Measurements from ENCODE around the gene BABAM2. TPM values are rescaled to one million over a fixed set of nuclear protein-coding genes. Genes with fewer than 3 reads are reported as not detected.
"Not testable (repeated sequence)": the region's sequence is repeated elsewhere in the genome, so short reads cannot be mapped to it uniquely, and the experiment has no call there.

BABAM2 gene
- total RNA-seq, 1 donor: 38.4 TPM

DNA sequence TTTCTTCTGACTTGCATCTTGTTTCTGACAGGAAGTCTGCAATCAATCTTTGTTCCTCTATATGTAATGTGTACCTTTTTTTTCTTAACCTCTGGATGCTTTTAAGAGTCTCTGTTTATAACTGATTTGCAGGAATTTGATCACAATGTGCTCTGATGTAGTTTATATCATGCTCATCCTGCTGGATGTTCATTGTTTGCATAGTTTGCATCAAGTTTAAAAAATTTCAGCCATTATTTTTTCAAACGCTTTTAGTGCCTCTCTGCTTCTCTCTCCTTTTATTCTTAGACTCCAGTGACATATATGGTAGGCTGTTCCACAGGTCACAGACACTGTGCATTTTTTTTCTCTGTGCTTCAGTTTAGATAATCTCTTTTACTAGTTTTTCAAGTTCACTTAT lies 24.3 kb upstream of the BABAM2 start:
- no peaks in the 10 kb centered on the region for H3K27me3 ChIP-seq (ENCODE audit: insufficient read depth, low read length)

DNA sequence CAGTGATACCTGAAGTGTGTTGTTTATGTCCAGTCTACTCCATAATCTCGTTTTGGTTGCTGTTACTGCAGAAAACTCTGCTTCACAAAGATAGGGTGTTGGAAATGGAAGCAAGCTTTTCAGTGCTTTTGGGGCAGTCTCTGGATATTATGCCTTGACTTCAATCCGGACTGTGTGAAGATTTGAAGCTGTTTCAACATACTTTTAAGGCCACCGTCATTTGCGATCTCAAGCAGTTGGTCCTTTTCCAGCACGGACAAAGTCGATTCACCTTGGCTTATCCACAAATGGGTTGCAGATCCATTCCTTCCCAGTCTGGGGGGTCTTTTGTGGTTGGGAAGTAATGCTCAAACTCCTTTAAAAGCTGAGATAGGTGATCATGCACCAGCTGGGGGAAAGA lies 20.8 kb upstream of the BABAM2 start:
- Histone ChIP-seq H3K27me3 (ENCODE audit: insufficient read depth, low read length) (no peaks in the 10 kb centered on the region), H3K4me1 (ENCODE audit: insufficient read depth, low read length) (no peaks in the 10 kb centered on the region), H3K9me3 (ENCODE audit: low read depth, low read length) (no peaks in the 10 kb centered on the region), H3K4me3 (ENCODE audit: low read length) (no peak overlapping the region)

More for the DNA sequence above, 24.3 kb upstream of the BABAM2 start:
- no peaks in the 10 kb centered on the region for H3K4me1 ChIP-seq (ENCODE audit: insufficient read depth, low read length)
- no peaks in the 10 kb centered on the region for H3K9me3 ChIP-seq (ENCODE audit: low read depth, low read length)
- H3K4me3 ChIP-seq (ENCODE audit: low read length): no peak overlapping the region

GRCh38 chr2:27870724-27871123 lies 19.8 kb upstream of the BABAM2 start:
- Histone ChIP-seq H3K27me3 (ENCODE audit: insufficient read depth, low read length) (no peaks in the 10 kb centered on the region), H3K4me1 (ENCODE audit: insufficient read depth, low read length) (no peaks in the 10 kb centered on the region), H3K9me3 (ENCODE audit: low read depth, low read length) (no peaks in the 10 kb centered on the region), H3K4me3 (ENCODE audit: low read length) (no peak overlapping the region)

DNA sequence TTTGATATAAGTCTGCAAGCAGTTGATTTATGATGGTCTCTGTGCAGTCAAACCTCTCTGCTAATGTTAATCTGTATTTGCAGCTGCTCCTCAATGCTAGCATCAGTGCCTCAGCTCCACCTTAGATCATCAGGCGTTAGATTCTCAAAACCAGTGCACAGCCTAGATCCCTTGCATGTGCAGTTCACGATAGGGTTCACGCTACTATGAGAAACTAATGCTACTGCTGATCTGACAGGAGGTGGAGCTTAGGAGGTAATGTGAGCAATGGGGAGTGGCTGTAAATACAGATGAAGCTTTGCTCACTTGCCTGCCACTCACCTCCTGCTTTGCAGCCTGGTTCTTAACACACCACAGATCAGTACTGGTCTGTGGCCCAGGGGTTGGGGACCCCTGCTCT lies 18.7 kb upstream of the BABAM2 start:
- Histone ChIP-seq H3K4me1 (ENCODE audit: insufficient read depth, low read length) (no peaks in the 10 kb centered on the region), H3K9me3 (ENCODE audit: low read depth, low read length) (peaks cover 9% of the 10 kb centered on the region), H3K27me3 (ENCODE audit: insufficient read depth, low read length) (no peaks in the 10 kb centered on the region), H3K4me3 (ENCODE audit: low read length) (no peak overlapping the region)

- Histone ChIP-seq H3K9me3 (ENCODE audit: low read depth, low read length) (peaks cover 9% of the 10 kb centered on the region), H3K4me1 (ENCODE audit: insufficient read depth, low read length) (no peaks in the 10 kb centered on the region), H3K27me3 (ENCODE audit: insufficient read depth, low read length) (no peaks in the 10 kb centered on the region), H3K4me3 (ENCODE audit: low read length) (no peak overlapping the region)
Observed at GRCh38 chr2:27873091-27873490, 17.4 kb upstream of the BABAM2 start.

GRCh38 chr2:27875089-27875881 lies 15.2 kb upstream of the BABAM2 start:
- peaks cover 9% of the 10 kb centered on the region for H3K9me3 ChIP-seq (ENCODE audit: low read depth, low read length)
- no peak overlapping the region for H3K4me3 ChIP-seq (ENCODE audit: low read length)
- no peaks in the 10 kb centered on the region for H3K4me1 ChIP-seq (ENCODE audit: insufficient read depth, low read length)
- H3K27me3 ChIP-seq (ENCODE audit: insufficient read depth, low read length): no peaks in the 10 kb centered on the region

DNA sequence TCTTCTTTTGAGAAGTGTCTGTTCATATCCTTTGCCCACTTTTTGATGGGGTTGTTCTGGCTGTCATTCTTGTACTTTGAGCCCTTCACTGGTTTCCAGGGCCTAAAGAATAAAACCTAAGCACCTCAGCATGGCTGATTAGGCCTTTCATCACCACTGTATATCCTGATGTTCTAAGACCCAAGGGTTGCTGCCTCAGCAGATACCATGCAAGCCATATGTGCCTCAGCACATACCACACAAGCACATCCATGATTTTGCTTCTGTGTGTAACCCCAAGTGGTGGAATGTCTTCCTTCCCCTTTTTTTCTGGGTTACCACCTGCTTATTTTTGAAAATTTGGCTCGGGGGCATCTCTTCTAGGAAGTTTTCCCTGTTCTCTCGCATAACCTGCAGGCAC lies 11.7 kb upstream of the BABAM2 start:
- H3K27me3 ChIP-seq (ENCODE audit: insufficient read depth, low read length): no peaks in the 10 kb centered on the region
- H3K4me3 ChIP-seq (ENCODE audit: low read length): no peak overlapping the region
- peaks cover 9% of the 10 kb centered on the region for H3K9me3 ChIP-seq (ENCODE audit: low read depth, low read length)
- H3K4me1 ChIP-seq (ENCODE audit: insufficient read depth, low read length): no peaks in the 10 kb centered on the region

- H3K27me3 ChIP-seq (ENCODE audit: insufficient read depth, low read length); H3K4me3 ChIP-seq (ENCODE audit: low read length); H3K9me3 ChIP-seq (ENCODE audit: low read depth, low read length); H3K4me1 ChIP-seq (ENCODE audit: insufficient read depth, low read length): not testable (repeated sequence)
Observed at GRCh38 chr2:27881815-27882583, 8.5 kb upstream of the BABAM2 start.

DNA sequence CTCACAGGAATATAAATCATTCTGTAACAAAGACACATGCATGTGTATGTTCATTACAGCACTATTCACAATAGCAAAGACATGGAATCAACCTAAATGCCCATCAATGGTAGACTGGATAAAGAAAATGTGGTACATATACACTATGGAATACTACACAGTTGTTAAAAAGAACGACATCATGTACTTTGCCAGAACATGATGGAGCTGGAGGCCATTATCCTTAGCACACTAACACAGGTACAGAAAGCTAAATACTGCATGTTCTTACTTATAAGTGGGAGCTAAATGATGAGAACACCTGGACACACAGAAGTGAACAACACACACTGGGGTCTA lies 8.0 kb upstream of the BABAM2 start:
- H3K4me1 ChIP-seq (ENCODE audit: insufficient read depth, low read length); H3K4me3 ChIP-seq (ENCODE audit: low read length): not testable (repeated sequence)

GRCh38 chr2:27884601-27885000 lies 5.9 kb upstream of the BABAM2 start:
- Histone ChIP-seq H3K27me3 (ENCODE audit: insufficient read depth, low read length) (no peaks in the 10 kb centered on the region), H3K4me3 (ENCODE audit: low read length) (no peak overlapping the region), H3K4me1 (ENCODE audit: insufficient read depth, low read length) (peaks cover 11% of the 10 kb centered on the region), H3K9me3 (ENCODE audit: low read depth, low read length) (no peaks in the 10 kb centered on the region)

More for the DNA sequence above, 8.0 kb upstream of the BABAM2 start:
- not testable (repeated sequence) for H3K9me3 ChIP-seq (ENCODE audit: low read depth, low read length); H3K27me3 ChIP-seq (ENCODE audit: insufficient read depth, low read length)

DNA sequence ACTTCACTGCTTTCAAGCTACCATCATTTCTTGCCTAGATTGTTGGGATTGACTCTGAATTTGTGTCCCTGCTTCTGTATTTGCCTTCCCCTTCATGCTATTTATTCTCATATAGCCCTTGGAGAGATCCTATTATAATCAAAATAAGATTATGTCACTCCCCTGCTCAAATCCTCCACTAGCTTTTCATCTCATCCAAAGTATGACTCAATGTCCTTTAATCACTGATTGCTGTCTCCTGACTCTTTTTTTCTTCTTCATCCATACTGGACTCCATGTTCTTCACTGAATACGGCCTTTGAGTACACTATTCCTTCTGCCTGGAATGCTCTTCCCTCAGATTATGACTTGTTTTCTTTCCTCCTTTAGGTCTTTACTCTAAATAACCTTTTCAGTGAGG lies 5.3 kb upstream of the BABAM2 start:
- Histone ChIP-seq H3K4me1 (ENCODE audit: insufficient read depth, low read length) (peaks cover 16% of the 10 kb centered on the region), H3K9me3 (ENCODE audit: low read depth, low read length) (no peaks in the 10 kb centered on the region), H3K27me3 (ENCODE audit: insufficient read depth, low read length) (no peaks in the 10 kb centered on the region), H3K4me3 (ENCODE audit: low read length) (no peak overlapping the region)

DNA sequence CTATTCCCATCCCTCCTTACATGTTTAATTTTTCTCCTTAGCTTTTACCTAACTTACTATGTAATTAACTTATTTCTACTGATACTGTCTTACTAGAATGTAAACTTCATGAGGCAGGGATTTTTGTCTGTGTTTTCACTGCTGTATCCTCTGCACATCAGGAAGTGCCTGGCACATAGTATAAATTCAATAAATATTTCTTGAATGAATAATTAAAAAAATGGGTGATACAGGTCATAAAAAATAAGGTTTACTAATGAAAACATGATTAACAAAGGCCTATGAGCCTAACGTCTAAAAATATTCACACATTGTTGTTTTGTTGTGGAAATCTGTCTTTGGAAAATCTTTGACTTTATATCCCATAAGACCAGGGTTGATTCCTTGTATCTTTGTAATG lies 4.9 kb upstream of the BABAM2 start:
- no peaks in the 10 kb centered on the region for H3K9me3 ChIP-seq (ENCODE audit: low read depth, low read length)
- H3K4me1 ChIP-seq (ENCODE audit: insufficient read depth, low read length): peaks cover 16% of the 10 kb centered on the region
- no peaks in the 10 kb centered on the region for H3K27me3 ChIP-seq (ENCODE audit: insufficient read depth, low read length)
- H3K4me3 ChIP-seq (ENCODE audit: low read length): no peak overlapping the region

DNA sequence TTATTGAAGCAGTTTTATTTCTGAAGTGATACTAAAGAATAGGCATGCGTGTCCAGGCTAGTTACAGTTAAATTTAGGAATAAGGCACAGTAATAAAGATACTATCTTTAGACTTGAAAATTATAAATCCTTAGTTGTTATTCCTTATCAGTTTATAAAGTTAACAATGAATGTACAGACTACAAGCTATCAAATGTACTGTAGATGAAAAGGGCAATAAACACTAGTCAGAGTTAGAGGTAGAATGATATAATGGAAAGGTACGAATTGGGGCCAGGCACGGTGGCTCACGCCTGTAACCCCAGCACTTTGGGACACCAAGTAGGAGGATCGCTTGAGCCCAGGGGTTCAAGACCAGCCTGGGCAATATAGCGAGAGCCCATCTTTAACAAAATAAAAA lies 4.2 kb upstream of the BABAM2 start:
- Histone ChIP-seq H3K4me1 (ENCODE audit: insufficient read depth, low read length) (peaks cover 19% of the 10 kb centered on the region), H3K27me3 (ENCODE audit: insufficient read depth, low read length) (no peaks in the 10 kb centered on the region), H3K4me3 (ENCODE audit: low read length) (no peak overlapping the region), H3K9me3 (ENCODE audit: low read depth, low read length) (no peaks in the 10 kb centered on the region)

DNA sequence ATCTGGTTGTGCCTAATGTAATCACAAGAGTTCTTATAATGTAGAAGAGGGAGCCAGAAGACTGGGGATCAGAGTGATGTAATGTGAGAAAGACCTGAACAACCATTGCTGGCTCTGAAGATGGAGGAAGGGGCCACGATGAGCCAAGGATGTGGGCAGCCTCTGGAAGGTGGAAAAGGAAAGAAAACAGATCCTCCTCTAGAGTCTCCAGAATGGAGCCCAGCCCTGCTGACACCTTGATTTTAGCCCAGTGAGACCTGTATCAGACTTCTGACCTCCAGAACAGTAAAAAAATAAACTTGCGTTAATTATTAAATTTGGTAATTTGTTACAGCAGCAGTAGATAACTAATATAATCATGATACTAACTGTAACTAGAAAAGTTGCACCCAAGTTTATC lies 3.4 kb upstream of the BABAM2 start:
- no peak overlapping the region for H3K4me3 ChIP-seq (ENCODE audit: low read length)
- peaks cover 27% of the 10 kb centered on the region for H3K4me1 ChIP-seq (ENCODE audit: insufficient read depth, low read length)
- H3K27me3 ChIP-seq (ENCODE audit: insufficient read depth, low read length): no peaks in the 10 kb centered on the region
- H3K9me3 ChIP-seq (ENCODE audit: low read depth, low read length): no peaks in the 10 kb centered on the region

DNA sequence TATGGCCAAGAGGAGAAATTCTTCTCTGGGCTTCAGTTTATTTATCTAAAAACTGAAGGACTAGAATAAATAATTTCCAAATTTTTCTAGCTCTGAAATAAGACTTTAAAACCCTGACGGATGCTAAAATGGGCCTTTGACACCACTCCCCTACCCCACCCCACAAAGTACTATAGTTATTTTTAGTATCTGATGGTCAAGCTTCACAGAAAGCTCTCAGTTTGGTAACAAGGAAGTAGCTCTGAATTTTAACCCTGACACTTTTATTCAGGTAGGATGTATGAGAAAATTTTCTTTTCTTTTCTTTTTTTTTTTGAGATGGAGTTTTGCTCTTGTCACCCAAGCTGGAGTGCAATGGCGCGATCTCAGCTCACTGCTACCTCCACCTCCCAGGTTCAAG lies 2.7 kb upstream of the BABAM2 start:
- Histone ChIP-seq H3K4me3 (ENCODE audit: low read length) (no peak overlapping the region), H3K27me3 (ENCODE audit: insufficient read depth, low read length) (no peaks in the 10 kb centered on the region), H3K9me3 (ENCODE audit: low read depth, low read length) (no peaks in the 10 kb centered on the region), H3K4me1 (ENCODE audit: insufficient read depth, low read length) (peaks cover 27% of the 10 kb centered on the region)

DNA sequence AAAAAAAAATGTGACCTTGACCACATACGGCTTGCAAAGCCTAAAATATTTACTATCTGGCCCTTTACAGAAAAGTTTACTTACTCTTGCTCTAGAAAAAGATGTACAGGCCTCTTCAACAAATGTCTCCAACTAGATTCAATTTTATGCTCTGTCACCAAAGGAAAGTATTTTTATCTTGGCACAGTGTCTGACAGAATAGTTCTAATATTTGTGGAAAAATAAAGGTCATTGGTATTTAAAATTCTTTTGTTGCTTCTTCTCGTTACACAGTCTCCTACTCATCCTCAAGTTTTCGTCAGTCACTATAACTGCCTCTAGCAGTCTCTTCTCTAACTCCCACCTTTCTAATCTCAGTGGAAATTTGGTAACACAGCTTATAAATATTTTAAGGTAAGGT lies 1.7 kb upstream of the BABAM2 start:
- H3K4me3 ChIP-seq (ENCODE audit: low read length): no peak overlapping the region

More for the DNA sequence above, 1.7 kb upstream of the BABAM2 start:
- H3K4me1 ChIP-seq (ENCODE audit: insufficient read depth, low read length): peaks cover 31% of the 10 kb centered on the region
- H3K9me3 ChIP-seq (ENCODE audit: low read depth, low read length): no peaks in the 10 kb centered on the region
- no peaks in the 10 kb centered on the region for H3K27me3 ChIP-seq (ENCODE audit: insufficient read depth, low read length)

Measured in mononuclear cell (primary cell).